Measurements from ENCODE around the gene TSPO2.
"Not testable (repeated sequence)": the region's sequence is repeated elsewhere in the genome, so short reads cannot be mapped to it uniquely, and the experiment has no call there.

The TSPO2 gene, protein sequence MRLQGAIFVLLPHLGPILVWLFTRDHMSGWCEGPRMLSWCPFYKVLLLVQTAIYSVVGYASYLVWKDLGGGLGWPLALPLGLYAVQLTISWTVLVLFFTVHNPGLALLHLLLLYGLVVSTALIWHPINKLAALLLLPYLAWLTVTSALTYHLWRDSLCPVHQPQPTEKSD

DNA sequence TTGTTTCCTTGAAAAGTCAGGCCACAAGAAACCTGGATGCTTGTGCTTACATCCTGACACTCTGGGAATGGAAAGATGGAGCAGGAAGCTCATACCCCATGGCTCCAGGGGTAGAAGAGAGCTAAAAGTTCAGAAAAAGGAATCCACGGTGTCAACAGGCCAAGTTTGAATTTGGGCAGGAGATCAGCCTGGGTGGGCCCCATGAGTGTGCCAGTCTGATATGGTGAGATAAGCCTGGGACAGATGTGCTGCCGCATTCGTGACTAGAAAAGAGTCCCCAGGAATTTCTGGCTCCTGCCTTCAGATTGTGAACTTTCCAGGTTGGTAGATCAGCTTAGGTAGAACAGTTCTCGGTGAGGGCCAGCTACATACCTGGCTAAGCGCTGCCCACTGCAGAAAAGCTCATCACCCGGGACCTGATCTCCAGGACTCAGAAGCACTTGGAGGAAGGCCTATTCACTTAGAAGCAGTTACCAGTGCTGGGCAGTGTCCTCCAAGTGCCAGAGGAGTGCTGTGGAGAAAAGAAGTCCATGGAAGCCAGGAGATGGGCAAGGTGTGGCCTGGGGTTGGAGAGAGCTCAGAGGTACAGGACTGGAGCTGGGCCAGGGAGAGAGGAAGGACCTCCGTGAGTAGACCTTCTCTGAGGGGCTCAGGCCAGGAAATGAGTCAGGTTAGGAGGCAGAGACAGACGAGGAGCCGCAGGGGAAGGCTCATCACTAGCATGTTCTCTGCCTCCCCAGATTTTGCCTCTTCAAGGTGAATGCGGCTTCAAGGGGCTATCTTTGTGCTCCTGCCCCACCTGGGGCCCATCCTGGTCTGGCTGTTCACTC, at the start of gene TSPO2:
Gene TSPO2 (plus strand): TSS at position 242 of the 830 bp plus-strand sequence. CDS start 519 bp downstream, at position 761.
- DNase-seq (ENCODE audit: low spot score) = no peak

DNA sequence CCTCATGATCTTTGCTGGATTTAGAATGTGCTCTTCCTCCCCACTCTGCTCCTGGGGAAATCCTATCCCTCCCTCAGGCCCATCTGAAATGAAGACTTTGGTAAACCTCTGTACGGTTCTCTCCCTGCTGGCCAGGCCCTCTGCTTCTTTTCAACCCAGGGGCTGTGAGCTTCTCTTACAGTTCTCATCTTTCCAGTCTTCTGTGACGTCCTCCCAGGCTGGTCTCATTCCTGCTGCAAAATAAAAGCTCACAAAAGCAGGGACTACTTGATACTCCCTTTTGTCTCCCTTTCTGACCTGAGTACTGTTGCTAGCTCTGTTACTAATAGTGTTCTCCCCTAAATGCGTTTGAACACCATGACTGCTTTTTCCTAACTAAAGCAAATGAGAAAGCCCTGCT, 49.5 kb upstream of the TSPO2 start:
- no peak for DNase-seq (ENCODE audit: low spot score)

- DNase-seq (ENCODE audit: low spot score) = peak; percentile 23
Measured at GRCh38 chr6:40996591-40997233, 45.6 kb upstream of the TSPO2 start.

DNA sequence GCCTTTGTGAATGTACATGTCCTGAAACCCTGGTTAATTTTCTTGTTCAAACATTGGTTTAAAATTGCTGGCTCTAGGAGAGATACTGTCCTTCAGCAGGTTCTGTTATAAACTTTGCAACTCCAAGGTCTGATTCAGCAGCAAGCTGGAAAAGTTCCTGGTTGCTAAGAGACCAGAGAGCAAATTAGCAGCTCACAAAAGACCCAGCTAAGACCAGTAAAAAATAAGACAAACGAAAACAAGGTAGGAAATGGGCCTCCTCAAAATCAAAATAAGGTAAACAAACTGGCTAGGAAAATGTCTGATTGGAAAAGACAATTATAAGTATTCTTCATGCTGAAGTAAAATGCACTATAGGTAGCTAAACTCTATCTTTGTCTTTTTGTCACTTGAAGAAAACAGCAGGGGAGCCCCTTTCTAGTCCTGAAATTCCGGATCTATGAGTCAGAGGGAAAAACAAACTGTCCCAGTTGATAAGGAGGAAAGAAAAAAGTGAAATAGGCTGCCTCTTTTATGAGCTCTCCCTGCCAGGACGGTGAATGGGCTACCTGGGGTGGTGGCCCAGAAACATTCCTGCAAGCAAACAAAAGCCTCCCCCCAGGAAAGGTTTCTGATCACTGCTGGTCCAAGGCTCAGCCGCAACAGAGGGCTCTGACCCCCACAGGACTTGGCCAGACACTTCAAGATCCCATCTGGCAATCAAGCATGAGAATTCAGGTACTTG, 44.9 kb upstream of the TSPO2 start:
- DNase-seq (ENCODE audit: low spot score) = peak; percentile 38

DNA sequence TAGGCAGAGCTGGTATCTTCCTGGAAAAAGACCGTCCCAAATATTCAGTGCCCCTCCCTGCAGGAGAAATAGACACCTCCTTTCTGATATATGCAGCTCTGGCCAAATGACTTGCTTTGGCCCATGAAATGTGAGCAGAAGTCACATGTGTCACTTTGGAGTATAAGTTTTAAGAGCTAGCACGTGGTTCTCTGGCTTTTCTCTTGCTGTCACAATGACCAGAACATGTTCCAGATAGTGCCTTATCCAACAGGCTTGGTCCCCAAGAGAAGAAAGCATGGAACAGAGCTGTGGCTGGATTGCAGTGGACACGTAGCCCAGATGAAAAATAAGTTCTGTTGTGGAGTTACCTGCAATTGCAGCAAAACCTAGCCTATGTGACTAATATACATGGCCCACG, 43.6 kb upstream of the TSPO2 start:
- no peak for DNase-seq (ENCODE audit: low spot score)

DNA sequence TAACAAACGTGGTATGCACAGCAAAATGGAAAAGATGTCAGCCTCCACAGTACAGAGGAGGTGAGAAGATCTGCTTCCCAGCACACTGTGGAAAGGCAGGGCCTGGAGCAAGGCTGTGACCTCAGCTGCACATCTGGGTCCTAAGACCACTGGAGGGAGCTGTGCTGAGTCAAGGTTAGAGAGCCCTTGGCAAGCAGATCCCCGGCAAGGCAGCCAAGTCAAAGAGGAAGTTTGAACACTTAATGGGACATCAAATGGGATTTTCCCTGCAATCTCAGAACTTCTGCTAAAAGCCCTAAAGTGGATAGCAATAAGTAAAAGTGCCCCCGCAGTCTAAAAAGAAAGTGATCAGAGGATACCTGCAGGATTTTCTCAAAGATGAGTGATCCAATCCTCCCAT, 42.7 kb upstream of the TSPO2 start:
- peak; percentile 63 for DNase-seq (ENCODE audit: low spot score)

- no peak for DNase-seq (ENCODE audit: low spot score)
Measured at GRCh38 chr6:41000248-41000647, 42.0 kb upstream of the TSPO2 start.

GRCh38 chr6:41002168-41002567, 40.1 kb upstream of the TSPO2 start:
- no peak for DNase-seq (ENCODE audit: low spot score)

DNA sequence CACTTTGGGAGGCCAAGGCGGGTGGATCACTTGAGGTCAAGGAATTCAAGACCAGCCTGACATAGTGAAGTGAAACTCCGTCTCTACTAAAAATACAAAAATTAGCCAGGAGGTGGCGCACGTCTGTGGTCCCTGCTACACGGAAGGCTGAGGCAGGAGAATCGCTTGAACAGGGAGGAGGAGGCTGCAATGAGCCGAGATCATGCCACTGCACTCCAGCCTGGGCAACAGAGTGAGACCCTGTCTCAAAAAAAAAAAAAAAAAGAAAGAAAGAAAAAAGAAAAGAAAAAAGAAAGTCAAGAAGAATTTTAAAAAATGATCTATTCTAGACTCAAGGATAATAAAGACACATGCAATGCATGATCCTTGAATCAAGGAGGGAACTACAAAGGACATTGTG, 36.0 kb upstream of the TSPO2 start:
- DNase-seq (ENCODE audit: low spot score) = peak; percentile 24

DNA sequence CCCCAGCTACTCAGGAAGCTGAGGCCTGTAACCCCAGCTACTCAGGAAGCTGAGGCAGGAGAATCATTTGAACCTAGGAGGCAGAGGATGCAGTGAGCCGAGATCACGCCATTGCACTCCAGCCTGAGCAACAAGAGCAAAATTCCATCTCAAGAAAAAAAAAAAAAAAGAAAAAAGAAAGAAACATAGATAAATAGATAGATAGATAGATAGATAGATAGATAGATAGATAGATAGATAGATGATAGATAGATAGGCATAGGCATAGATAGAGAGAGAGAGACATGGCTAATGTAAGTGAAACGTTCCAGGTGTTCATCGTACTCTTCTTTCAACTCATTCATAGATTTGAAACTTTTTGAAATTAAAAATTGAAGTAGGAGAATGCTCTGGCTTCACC, 35.3 kb upstream of the TSPO2 start:
- DNase-seq (ENCODE audit: low spot score) = not testable (repeated sequence)

GRCh38 chr6:41008011-41008410, 34.3 kb upstream of the TSPO2 start:
- DNase-seq (ENCODE audit: low spot score) = no peak

DNA sequence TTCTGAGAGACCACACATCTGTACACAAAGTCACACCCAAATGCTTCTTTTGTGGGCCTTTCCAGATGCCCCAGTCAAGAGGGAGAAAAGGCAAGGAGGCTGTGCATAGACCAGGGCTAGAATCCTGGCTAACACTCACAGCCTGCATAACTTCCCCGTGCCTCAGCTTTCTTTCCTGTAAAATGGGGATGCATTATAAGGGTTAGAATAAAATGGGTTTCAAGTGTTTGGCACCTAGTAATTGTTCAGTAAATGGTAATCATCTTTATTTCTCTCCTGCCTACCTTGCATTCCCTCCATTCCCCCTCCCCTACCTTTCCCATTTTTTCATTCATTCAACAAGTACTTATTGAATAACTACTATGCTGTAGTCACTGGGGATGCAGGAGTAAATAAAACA, 32.6 kb upstream of the TSPO2 start:
- no peak for DNase-seq (ENCODE audit: low spot score)

DNA sequence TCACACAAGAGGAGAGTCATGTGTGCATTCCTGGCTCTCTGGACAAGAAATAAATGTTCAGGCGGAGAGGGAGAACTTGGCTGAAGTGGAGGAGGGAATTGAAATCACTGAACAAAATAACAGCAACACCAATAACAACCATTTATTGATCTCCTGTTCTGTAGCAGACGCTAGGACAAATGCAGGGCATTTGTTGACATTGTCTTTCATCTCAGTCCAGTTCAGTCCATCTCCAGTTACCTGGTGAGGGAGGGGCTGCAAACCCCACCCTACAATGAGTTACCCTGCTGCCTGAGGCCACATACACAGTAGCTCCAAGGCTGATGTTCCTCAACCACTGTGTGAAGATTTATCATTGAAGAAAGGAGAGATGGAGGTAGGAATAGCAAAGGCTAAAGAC, 30.6 kb upstream of the TSPO2 start:
- no peak for DNase-seq (ENCODE audit: low spot score)

DNA sequence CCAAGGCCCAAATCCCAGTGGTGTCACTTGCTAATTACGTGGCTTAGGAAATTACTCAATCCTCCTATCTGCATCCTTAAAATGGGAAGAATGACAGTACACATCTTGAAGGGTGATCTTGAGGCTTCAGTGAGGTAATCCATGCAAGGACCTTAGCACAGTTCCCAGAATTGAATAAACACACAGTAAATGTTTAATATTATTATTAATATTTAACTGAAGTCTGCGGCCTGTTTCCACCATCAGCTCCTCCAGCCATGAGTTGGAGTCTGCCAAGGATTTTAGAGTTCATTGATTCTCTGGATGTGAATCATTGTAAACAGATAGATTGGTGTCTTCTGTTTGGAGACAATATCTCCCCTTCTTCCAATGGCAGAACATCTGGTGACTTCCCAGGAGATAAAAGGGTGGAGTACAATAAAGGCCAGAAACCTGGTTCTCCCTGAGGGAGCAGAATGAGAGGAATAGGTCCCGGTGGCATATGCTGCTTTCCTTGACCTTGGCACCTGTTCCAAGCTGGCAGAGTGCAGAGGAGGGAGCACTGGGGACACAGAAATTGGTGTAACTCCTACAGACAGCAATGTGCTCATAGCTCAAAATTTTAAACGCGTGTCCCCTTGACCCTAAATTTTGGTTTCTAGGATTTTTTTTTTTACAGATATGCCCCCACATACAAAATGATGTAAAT, 28.7 kb upstream of the TSPO2 start:
- DNase-seq (ENCODE audit: low spot score) = no peak

- no peak for DNase-seq (ENCODE audit: low spot score)
Measured at GRCh38 chr6:41014780-41015179, 27.5 kb upstream of the TSPO2 start.

- DNase-seq (ENCODE audit: low spot score) = not testable (repeated sequence)
Measured at GRCh38 chr6:41015860-41016259, 26.4 kb upstream of the TSPO2 start.

DNA sequence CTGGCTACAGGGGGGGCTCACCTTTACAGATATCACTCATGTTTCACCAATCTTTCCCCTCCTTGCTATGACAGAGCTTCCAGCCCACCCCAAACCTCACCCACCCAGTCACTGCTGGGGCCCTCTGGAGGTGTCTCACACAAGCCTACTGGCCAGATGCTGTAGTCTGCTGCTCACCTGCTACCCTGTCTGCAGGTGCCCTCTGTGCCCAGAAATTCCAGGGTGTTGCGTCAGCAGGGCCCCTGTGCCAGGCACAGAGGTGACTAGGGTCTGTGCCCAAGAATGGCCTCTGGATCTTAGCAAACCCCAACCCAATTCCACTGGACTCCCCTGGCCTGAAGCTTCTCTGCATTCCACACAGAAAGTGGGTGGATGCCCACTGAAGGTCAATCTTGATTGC, 24.6 kb upstream of the TSPO2 start:
- DNase-seq (ENCODE audit: low spot score) = no peak

DNA sequence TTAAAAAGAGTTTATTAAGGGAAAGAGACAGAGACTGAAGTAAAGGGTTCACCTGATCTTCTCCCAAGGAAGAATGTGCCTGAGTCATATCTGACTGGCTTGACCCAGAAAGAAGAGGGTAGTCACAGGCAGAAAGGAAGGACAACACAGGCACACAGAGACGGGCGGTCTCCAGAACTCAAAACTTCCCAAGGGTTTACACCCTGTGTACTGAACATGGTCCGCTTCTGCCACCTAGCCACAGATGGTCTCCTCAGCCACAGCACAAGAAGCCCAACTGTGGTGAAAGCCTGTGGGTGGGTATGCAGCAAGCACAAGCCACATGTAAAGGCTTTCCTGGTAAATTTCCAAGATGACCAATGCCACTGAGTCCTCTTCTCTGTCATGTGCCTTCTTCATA, 20.4 kb upstream of the TSPO2 start:
- peak; percentile 68 for DNase-seq (ENCODE audit: low spot score)

DNA sequence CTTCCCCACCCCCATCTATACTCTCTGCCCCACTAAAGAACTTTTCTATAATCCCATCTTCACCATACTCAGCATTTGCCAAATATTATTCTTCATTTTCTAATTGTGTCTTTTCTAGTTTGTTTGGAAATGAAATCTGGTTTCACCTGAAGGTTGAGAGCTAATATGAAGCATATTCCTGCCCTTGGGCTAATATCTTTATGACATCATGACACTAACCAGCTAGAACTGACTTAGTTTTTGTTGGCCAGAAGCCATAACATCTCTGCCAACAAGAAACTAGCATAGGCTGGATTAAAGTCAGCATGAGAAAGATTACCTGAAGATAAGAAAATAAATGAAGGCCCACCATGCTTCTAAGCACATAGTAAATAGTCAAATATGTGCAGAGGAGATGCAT, 20.0 kb upstream of the TSPO2 start:
- DNase-seq (ENCODE audit: low spot score) = no peak

- DNase-seq (ENCODE audit: low spot score) = no peak
Measured at GRCh38 chr6:41023114-41023513, 19.2 kb upstream of the TSPO2 start.

DNA sequence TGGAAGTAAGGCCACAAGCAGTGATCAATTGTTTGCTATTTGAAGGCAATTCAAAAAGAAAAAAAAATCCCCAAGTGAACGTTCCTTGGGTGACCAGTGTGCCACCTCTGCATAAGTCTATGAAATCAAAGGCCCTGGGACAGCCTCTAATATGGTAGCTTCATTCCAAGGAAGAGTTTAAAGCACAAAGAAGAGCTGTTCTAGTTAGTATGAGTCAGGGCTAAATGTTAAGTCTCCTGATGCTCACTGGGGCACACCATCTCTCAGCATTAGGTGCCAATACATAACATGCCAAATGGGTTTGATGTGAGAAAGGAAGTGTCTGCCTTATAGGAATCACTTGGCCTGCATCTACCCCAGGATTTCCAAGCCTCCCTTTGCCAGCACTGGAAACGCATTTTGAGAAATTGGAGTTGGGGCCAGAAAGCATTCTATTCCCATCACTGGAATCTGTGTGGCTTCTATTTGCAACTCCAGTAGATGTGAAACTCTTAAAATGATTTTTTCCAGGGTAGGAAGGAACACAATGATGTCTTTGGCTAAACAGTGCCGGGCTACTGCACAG, 16.2 kb upstream of the TSPO2 start:
- DNase-seq (ENCODE audit: low spot score) = no peak

GRCh38 chr6:41027241-41027640, 15.0 kb upstream of the TSPO2 start:
- no peak for DNase-seq (ENCODE audit: low spot score)
